ENCODE data around the gene ZNF683.
A peak's percentile ranks its signal among the peaks of the same experiment; 100 is the strongest.
"Not testable (repeated sequence)": the region's sequence is repeated elsewhere in the genome, so short reads cannot be mapped to it uniquely, and the experiment has no call there.

Gene ZNF683

GRCh38 chr1:26336477-26337205, 35.9 kb downstream of the ZNF683 start:
- no peak for TF ChIP-seq CTCF (IDR thresholded peaks at IDR 0.05; ENCODE audit: borderline replicate concordance, insufficient read depth, low read depth, low read length)

GRCh38 chr1:26335774-26336476, 36.6 kb downstream of the ZNF683 start:
- TF ChIP-seq CTCF (IDR thresholded peaks at IDR 0.05; ENCODE audit: borderline replicate concordance, insufficient read depth, low read depth, low read length) = no peak
- H3K4me3 ChIP-seq (ENCODE audit: low read depth, low read length) = peak overlapping the region; percentile 48

More at GRCh38 chr1:26336477-26337205, 35.9 kb downstream of the ZNF683 start:
- H3K4me3 ChIP-seq (ENCODE audit: low read depth, low read length) = peak overlapping the region; percentile 48

GRCh38 chr1:26333312-26333711, 39.2 kb downstream of the ZNF683 start:
- not testable (repeated sequence) for H3K4me3 ChIP-seq (ENCODE audit: low read depth, low read length)

- no peak overlapping the region for H3K4me3 ChIP-seq (ENCODE audit: low read depth, low read length)
- no peak for TF ChIP-seq CTCF (IDR thresholded peaks at IDR 0.05; ENCODE audit: borderline replicate concordance, insufficient read depth, low read depth, low read length)
These were observed 42.3 kb downstream of the ZNF683 start for GRCh38 chr1:26330276-26330675.

GRCh38 chr1:26329380-26329779, 43.2 kb downstream of the ZNF683 start:
- not testable (repeated sequence) for H3K4me3 ChIP-seq (ENCODE audit: low read depth, low read length)

GRCh38 chr1:26328597-26328996, 44.0 kb downstream of the ZNF683 start:
- TF ChIP-seq CTCF (IDR thresholded peaks at IDR 0.05; ENCODE audit: borderline replicate concordance, insufficient read depth, low read depth, low read length) = no peak
- H3K4me3 ChIP-seq (ENCODE audit: low read depth, low read length) = no peak overlapping the region

GRCh38 chr1:26327956-26328362, 44.6 kb downstream of the ZNF683 start:
- H3K4me3 ChIP-seq (ENCODE audit: low read depth, low read length) = no peak overlapping the region
- TF ChIP-seq CTCF (IDR thresholded peaks at IDR 0.05; ENCODE audit: borderline replicate concordance, insufficient read depth, low read depth, low read length) = no peak

- no peak for TF ChIP-seq CTCF (IDR thresholded peaks at IDR 0.05; ENCODE audit: borderline replicate concordance, insufficient read depth, low read depth, low read length)
- no peak overlapping the region for H3K4me3 ChIP-seq (ENCODE audit: low read depth, low read length)
These were observed 48.0 kb downstream of the ZNF683 start for GRCh38 chr1:26324550-26324949.
